CD4-positive, alpha-beta T cell treated with Interferon gamma for 1 hour (primary cell): ENCODE data around the gene CD79B.
"Not testable (repeated sequence)": the region's sequence is repeated elsewhere in the genome, so short reads cannot be mapped to it uniquely, and the experiment has no call there.

ENCODE experiments used
- DNase-seq: peaks from one replicate; pipeline ENCODE4 v3.0.0-alpha.2; 2020

CD79B gene

DNA sequence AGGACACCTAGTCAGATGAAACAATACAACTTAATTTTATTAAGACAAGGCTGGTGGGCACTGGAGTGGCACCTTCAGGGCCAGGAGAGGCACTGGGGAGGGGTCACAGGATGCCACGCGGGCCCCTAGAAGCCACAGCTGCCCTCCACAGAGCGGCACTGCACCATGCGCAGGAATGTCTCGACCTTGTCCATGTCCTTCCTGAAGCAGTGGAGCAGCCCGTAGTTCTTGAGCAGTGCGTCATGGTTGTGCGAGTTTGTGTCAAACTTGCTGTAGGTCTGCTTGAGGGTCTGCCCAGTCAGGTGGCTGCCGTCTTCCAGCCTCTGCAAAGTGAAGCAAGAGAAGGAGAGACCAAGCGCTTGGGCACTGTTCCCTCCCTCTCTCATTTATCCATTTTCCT is 22.5 kb downstream of the CD79B start:
- not testable (repeated sequence) for DNase-seq

GRCh38 chr17:63907161-63907778 is 24.9 kb downstream of the CD79B start:
- DNase-seq: not testable (repeated sequence)

DNA sequence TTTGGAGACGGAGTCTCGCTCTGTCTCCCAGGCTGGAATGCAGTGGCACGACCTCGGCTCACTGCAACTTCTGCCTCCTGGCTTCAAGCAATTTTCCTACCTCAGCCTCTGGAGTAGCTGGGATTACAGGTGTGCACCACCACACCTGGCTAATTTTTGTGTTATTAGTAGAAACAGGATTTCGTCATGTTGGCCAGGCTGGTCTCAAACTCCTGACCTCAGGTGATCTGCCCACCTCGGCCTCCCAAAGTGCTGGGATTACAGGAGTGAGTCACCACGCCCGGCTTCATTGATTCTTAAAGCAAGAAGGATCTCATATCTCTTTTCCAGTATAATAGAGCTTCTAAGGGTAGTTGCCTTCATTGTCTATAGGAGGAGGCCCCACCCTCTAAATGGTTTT is 27.3 kb downstream of the CD79B start:
- not testable (repeated sequence) for DNase-seq

GRCh38 chr17:63903787-63904201 is 28.3 kb downstream of the CD79B start:
- DNase-seq: not testable (repeated sequence)

DNA sequence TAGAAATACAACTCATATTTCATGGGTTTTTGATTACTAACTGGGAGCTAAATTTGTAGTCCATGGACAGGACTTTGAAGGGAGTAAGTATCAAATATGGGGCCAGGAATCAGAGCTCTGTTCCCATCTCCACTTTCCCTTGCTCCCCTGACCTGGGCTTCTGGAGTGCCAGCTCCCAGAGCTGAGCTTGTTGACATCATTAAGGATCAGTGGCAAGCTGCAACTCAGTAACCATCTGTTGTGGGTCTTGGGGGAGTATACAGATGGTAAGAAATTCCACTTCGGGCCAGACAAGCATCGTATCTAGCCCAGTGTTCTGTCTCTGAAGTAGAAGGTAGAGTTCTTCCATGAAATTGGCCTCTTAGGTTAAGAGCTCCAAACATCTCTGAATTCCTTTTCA is 30.2 kb downstream of the CD79B start:
- DNase-seq: not testable (repeated sequence)

GRCh38 chr17:63898899-63899798 is 33.0 kb downstream of the CD79B start:
- not testable (repeated sequence) for DNase-seq

- DNase-seq: not testable (repeated sequence)
Observed at GRCh38 chr17:63896524-63897354, 35.4 kb downstream of the CD79B start, which contains the start of gene CSH1. Gene CSH1 (minus strand): TSS chr17:63896574. CDS start chr17:63896511, 63 bp downstream.

- DNase-seq: not testable (repeated sequence)
Observed at GRCh38 chr17:63894821-63895220, 37.3 kb downstream of the CD79B start.

DNA sequence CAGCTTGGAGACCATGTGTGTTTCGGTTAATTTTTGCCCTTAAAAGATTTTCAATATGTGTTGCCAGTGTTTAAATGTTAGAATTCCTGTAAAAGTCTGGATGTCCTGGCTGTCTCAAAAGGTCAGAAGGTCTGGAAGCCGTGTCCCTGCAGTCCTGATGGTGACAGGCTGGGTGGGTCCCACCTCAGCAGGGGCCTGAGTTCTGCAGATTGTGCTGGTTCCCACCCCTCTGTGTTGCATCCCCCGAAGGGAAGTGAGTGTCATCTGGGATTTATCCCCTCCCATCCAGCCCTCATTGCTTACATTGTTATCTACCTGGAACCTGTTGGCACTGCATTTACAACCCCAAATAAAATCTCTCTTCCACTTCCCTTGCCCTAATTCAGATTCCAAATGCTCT is 38.1 kb downstream of the CD79B start:
- DNase-seq: not testable (repeated sequence)

- not testable (repeated sequence) for DNase-seq
Observed at GRCh38 chr17:63892316-63893037, 39.7 kb downstream of the CD79B start.

DNA sequence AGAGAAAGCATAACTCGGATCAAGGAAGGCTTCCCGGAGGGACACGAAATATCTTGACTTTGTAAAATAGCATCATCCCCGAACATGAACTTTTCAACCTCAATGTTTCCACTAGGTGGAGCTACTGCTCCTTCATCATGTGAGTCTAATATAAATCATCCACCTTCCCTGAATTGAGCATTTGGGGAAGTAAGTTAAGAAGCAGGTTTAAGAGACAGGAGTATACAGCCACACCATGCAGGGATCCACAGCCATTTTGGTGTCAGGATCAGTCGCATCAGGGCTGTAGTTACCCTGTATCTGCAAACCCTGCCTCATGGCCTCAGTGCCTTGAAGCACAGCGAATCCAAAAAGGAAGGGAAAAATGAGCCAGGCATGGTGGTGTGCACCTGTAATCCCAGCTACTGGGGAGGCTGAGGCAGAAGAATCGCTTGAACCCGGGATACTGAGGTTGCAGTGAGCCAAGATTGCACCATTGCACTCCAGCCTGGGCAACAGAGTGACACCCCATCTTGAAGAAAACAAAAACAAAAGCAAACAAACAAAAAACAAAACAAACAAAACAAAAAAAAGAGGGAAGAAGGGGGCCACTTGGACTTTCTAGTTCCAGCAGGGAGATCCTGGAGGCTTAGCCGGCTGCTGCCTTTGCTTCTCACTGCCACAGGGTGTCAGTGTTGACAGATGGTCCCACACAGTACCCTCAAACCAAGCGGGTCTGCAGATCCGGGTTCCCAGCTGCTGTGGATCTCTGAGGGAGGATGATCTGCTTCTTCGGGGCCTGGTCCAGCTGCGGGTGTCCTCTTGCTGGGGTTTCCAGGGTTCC is 42.9 kb downstream of the CD79B start:
- DNase-seq: not testable (repeated sequence)

- not testable (repeated sequence) for DNase-seq
Observed at GRCh38 chr17:63885119-63885518, 47.0 kb downstream of the CD79B start.

DNA sequence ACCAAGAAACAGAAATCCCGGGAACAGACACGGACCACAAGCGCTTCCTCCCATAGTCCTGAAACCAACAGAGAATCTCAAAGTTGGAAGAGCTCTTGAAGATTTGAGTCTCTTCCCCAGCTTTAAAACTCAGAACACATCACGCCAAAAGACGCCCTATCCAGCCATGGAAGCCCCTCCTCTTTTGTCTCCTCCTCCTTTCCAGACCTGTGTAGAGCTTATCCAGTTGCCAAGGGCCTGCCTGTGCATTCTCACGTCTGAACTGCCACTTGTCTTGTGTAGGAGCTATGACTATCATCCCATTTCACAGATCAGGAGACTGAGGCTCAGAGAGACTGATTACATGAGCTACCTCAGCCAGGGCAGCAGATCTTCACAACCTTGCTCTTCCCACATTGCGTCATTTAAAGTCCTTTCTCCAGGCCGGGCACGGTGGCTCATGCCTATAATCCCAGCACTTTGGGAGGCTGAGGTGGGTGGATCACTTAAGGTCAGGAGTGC is 49.5 kb downstream of the CD79B start:
- not testable (repeated sequence) for DNase-seq

DNA sequence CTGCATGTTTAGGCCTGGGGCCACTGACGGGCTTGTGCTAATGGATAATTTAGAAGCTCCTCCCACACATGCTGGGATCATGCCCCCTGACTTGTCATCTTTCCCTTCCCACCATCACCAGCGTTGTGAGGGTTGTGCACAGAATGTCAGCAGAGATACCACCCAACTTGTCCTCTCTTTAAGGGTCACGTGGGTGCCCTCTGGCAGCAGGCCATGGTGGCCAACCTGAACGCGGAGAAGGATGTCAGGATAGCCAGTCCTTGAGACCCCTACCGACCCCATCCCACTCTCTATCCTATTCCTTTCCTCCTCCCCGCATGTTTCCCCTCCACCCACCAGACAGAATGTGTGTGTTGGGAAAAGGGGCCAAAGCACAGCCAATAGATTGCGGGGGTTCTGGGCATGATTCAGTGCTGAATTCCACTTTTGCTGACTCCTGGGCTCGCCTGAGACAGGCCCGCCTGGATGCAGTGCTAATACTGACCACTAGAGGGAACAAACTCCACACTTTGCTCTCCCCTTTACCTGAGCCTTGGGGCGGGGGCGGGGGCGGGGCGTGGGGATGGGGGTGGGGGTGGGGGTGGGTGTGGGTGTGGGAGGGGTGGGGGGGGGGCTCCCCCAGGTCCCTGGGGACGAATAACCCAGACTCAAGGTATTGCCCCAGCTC is 50.1 kb downstream of the CD79B start, which contains the start of gene GH2:
TSS of gene GH2 (minus strand) at position 10 of the 667 bp plus-strand sequence. CDS start 143 bp downstream, outside the sequence.
- peak; percentile 48 for DNase-seq

GRCh38 chr17:63881337-63881736 is 50.8 kb downstream of the CD79B start:
- DNase-seq: not testable (repeated sequence)

DNA sequence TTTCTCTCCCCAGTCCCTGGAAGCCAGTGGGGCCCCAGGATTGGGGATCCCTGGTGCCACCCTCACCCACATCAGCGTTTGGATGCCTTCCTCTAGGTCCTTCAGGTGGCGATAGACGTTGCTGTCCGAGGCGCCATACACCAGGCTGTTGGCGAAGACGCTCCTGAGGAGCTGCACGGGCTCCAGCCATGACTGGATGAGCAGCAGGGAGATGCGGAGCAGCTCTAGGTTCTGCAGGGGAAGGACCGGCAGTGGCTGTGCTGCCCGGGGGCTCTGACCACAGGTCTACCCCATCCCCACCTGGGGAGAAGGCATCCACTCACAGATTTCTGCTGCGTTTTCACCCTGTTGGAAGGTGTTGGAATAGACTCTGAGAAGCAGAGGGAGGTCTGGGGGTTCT is 51.4 kb downstream of the CD79B start:
- DNase-seq: no peak
